Raji (cell line): Measurements from ENCODE around the gene NSD1.

Source experiments
- POLR2A ChIP-seq: IDR thresholded peaks from 2 replicates; pipeline ENCODE4 v1.6.1; 2011; ENCODE audit warnings: low read depth, low read length, control low read depth; ENCODE audit not compliant: insufficient read depth

NSD1 gene

DNA sequence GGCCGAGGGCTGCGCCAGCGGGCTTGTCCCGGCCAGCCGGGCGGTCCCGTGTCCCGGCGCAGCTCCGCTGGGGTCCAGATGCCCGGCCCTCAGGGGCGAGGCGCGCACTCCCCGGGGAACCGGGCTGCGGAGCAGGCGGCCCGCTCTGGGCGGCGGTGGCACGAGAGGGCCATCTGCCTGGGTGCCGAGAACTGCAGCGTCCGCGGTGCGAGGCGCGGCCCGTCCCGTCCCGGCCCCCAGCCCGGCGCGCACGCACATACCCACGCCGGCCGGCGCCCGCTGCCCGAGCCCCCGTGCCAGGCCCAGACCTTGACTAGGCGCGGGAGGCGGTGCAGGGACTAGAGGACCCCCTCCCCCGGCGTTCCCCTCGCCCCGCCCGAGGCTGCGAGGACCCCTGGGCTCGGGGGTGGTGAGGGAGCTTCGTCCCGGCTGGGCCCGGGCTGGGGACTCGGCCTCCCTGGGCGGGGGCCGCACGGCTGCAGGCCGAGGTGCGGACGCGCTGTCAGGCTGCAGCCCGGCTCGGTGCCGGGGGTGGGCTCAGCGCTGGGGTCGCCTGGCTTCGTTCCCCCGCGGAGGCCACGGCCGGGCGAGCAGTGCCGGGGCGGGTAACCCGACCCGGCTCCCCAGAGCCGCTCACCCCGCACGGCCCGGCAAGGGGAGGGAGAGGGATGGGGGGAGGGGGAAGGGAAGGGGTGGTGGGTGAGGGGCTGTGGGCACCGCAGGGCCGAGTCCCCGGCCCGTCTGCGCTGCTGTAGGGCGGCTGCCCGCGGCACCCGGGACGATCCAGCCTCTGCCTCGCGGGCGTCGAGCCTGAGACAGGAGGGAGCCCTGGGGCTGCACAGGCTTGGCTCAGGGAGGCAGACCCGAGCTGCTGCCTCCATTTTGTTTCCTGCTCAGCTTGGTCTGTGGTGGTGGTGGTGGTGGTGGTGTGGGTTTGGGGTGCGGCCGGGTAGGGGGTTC is 1.2 kb upstream of the NSD1 start:
- no peak for TF ChIP-seq POLR2A

DNA sequence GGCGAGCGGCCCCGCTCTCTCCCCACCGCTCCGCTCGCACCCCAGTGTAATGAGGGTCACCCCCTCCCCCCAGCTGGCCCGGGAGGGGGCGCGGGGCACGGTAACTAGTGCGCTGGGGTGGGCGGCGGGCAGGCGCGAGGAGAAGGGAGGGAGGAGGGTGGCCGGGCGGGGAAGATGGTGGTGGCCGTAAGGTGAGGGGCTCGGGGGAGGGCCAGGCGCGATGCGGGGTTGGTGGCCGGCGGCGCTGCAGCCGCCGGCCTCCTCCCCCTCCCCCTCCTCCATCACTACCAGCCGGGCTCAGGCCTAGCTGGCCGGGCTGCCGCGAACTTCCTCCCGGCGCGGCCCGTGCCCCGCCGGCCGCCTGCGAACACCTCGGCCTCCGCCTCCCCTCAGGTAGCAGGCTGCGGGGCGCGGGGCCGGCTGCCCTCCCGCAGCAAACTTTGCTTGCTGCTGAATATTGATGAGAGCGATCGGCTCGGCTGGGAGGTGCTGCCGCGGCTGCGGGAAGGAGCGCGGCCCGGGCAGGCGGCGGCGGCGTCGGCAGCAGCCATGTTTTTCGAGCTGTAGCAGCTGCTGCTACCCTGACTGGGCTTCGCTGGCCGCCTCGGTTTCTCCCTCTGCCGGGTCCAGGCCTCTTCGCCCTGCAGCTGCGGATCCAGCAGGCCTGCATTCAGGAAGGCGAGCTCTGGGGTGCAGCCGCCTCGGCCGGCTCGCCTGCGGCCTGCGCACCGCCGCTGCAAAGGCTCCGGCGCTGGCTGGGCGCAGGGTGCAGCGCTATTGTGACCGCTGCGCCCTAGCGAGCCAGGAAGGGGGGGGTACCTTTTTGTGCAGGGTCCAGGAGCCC is 502 bp downstream of the NSD1 start:
- peak; percentile 40 for TF ChIP-seq POLR2A

DNA sequence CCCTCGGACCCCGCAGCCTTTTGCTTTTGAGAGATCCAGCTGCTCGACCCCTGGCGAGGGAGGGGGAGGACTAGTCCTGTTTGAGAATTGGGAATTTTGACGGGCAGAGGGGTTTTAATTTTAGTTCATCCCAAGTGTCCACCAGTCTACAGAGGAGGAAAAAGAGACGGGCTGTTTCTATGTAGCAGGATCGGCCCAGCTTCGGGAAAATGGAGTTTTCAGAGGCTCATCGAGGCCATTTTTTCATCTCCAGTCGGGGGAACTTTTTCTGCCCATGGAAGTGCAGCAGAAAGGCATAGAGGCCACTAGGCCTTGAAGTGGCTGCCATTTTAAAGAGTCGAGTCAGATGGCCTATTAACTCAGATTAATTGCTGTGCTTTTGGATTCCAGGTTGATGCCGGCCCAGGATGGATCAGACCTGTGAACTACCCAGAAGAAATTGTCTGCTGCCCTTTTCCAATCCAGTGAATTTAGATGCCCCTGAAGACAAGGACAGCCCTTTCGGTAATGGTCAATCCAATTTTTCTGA is 1.2 kb downstream of the NSD1 start:
- no peak for TF ChIP-seq POLR2A

DNA sequence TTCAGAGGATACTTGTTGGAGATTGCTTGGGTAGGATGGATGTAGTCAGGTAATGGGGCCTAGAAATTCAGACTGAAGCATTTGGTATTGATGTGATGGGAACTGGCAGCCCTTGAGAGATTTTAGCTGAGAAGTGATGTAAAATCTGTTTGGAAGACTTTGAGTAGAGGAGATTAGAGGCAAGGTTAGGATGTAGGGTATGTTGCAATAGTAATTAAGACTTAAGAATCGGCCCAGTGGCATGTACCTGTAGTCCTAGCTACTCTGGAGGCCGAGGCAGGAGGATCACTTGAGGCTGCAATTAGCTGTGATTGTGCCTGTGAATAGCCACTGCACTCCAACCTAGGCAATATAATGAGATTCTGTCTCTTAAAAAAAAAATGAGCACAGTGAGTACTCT is 6.7 kb downstream of the NSD1 start:
- TF ChIP-seq POLR2A, result no peak

DNA sequence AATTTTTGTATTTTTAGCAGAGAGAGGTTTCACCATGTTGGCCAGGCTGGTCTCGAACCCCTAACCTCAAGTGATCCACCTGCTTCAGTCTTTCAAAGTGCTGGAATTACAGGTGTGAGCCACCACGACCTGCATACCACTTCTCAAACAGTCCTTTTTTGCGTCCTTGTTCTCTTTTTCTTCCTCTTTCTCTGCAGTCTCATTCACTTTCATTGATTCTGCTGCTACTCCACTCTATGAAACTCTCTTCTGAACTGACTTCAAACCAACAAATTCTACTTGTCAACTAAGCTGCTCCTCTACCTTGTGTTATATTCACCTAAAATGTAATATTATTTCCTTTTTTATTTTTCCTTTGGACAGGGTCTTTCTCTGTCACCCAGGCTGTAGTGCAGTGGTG is 7.9 kb downstream of the NSD1 start:
- TF ChIP-seq POLR2A, result no peak

DNA sequence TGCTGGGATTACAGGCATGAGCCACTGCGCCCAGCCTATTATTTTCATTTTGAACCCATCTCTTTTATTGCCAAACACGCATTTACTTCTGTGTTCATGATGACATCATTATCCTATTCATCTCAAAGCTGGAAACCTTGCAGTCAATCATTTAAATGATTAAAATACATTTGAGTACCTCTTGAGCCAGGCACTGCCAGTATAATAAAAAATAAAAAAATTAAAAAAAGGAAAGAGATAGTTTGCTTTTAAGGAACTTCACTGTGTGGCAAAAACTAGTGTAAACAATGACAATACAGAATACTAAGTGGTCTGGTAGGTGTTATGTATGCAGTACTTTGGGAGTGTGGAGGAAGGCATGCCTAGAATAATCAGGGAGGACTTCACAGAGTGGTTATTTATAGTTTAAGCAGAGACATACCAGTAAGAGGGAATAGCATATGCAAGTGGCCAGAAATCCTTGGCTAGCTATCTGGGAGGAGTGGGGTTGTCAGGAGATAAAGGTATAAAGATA is 8.6 kb downstream of the NSD1 start:
- no peak for TF ChIP-seq POLR2A

DNA sequence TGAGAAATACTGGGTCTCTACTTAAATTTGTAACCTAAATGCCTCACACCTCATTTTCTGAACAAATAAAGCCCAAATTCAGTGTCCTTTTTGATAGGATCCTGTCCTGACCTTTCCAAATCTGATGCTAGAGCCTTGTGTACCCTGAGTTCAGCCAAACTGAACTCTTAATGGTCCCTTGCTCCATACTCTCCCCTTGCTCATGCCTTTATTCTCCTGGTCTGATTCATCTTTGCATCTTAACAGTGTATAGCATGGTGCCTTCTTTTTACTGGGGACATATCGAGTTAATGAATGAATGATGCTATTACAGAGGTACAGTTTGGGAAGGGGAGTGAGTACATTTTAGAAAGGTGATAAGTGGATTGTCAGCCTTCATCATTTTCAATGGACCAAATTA is 9.2 kb downstream of the NSD1 start:
- TF ChIP-seq POLR2A, result no peak

DNA sequence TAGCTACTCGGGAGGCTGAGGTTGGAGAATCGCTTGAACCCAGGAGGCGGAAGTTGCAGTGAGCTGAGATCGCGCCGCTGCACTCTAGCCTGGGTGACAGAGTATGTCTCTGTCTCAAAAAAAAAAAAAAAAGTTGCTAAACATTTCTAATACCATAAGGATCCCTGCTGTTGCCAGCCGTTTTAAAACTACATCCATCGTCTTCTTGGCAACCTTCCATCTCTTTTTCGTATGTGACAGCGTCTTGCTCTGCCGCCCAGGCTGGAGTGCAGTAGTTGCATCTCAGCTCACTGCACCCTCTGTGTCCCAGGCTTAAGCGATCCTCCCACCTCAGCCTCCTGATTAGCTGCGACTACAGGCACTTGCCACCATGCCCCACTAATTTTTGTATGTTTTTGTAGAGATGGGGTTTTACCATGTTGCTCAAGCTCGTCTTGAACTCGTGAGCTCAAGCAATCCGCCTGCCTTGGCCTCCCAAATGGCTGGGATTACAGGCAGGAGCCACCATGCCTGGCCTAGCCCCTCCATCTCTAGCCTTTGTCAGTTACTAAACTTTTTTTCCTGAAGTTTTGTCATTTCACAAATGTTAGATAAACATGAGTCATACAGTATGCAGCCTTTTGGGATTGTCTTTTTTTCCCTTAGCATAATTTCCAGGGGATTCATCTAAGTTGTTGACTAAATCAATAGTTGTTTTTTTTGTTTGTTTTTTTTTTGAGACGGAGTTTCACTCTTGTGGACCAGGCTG is 13.5 kb downstream of the NSD1 start:
- no peak for TF ChIP-seq POLR2A

DNA sequence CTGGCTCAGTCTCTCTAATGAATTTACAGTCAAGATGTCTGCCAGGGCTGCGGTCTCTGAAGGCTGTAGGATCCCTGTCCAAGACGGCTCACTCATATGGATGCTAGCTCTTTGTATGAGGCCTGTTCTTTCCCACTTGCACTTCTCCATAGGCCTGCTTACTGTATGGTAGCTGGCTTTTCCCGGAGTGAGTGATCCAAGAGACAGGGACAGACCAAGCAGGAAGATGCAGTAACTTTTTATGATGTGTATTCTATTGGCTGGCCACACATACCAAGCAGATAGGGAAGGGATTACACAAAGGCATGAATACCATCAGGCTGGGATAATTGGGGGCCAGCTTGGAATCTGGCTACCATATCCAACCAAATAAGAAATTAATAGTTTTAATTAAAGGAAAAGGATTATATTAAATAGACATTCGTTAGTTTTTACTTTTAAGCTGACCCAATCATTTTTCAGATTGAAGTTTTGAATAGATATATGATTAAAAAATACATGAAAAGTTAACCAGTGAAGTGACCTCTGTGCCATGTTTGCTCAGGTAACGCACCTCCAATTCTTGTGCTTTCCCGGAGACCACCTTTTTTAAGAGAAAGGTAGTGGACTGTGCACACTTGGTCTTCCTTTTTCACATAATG is 20.6 kb downstream of the NSD1 start:
- TF ChIP-seq POLR2A, result no peak

DNA sequence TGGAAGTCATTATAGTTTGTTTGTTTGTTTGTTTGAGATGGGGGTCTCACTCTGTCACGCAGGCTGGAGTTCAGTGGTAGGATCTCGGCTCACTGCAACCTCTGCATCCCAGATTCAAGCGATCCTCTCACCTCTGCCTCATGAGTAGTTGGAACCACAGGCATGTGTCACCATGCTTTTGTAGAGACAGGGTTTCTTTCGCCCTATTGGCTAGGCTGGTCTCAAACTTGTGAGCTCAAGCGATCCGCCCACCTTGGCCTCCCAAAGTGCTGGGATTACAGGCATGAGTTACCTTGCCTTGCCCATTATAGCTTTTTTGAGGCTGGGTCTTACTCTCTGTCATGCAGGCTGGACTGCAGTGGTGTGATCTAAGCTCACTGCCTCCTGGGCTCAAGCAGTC is 28.8 kb downstream of the NSD1 start:
- no peak for TF ChIP-seq POLR2A

DNA sequence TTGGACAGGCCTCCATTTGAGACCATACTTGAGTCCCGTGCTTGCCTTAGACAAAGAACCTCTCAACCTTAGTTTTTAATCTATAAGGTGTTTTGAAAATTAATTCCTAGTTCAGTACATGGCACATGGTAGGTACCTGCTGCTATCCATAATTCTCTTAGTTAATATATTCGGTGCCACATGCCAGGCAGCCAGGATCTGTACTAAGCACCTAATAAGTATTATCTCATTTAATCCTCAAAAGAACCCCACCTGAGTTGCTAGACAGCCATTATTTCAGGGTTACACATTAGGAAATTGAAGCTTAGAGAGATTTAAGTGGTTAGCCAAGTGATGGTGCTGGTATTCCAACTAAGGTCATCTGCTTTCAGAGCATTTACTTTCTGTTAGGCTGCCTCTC is 29.9 kb downstream of the NSD1 start:
- no peak for TF ChIP-seq POLR2A

DNA sequence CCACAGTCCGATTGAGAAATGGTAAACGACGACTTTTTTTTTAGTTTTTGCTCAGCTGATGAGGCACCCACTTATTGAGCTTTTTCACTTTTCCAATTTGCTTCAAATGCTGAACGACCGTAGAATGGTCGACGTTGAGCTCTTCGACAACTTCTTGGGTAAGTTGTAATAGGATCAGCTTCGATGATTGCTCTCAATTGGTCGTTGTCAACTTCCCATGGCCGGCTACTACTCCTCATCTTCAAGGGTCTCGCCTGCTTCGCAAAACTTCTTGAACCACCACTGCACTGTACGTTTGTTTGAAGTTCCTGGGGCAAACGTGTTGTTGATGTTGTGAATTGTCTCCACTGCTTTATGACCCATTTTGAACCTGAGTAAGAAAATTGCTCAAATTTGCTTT is 35.7 kb downstream of the NSD1 start:
- no peak for TF ChIP-seq POLR2A

DNA sequence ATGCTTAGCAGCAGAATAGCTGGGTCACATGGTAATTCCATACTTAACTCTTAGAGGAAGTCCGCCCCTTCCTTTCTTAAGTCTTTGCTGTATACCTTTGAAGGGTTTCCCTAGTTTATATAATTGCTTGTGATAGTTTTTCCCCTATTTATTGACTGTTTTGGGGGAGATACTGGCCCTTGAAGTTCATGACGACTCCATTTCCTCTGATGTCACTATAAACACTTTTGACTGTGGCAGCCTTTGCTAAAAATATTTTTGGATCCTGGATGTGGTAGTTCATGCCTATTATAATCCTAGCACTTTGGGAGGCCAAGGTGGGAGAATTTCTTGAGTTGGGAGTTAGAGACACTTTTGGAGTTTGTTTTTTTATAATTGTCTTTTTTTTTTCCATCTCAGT is 38.4 kb downstream of the NSD1 start:
- no peak for TF ChIP-seq POLR2A

DNA sequence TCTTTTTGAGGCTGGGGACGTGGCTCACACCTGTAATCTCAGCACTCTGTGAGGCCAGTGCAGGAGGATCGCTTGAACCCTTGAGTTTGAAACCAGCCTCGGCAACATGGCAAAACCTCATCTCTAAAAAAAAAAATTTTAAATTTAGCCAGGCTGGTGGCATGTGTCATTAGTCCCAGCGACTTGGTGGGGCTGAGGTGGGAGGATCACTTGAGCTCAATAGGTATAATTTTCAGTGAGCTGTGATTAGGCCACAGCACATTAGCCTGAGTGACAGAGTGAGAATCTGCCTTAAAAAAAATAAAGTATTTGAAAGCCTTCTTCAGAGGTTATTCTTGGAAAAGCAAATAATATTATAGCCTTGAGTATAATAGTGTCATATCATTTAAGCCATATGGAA is 41.8 kb downstream of the NSD1 start:
- no peak for TF ChIP-seq POLR2A
